SK-N-SH treated with all-trans-retinoic acid at 6 μM for 48 hours (cell line): ENCODE data around the gene MARCKSL1.

ENCODE experiments used
- ATAC-seq: fragments of 200-7000 bp; cut with Tn5 transposase; 3 replicates; pipeline ENCODE4 v1.9.1; 2020; ENCODE audit warnings: mild to moderate bottlenecking, moderate library complexity
- ARNTL ChIP-seq: fragments of 450-650 bp; formaldehyde crosslinking; IDR thresholded peaks from 2 replicates; pipeline ENCODE4 v1.5.0; 2020; ENCODE audit warnings: low read depth, mild to moderate bottlenecking, moderate library complexity, borderline replicate concordance
- BACH2 ChIP-seq: fragments of 250-450 bp; sonication (Bioruptor Pico); IDR thresholded peaks from 2 replicates; pipeline ENCODE4 v1.9.0; 2021; ENCODE audit warnings: mild to moderate bottlenecking, borderline replicate concordance
- CREB5 ChIP-seq: fragments of 250-450 bp; sonication (Bioruptor Pico); IDR thresholded peaks from 2 replicates; pipeline ENCODE4 v1.5.1; 2020; ENCODE audit warnings: low read depth, mild to moderate bottlenecking, moderate library complexity
- CSDC2 ChIP-seq: fragments of 250-450 bp; sonication (Bioruptor Pico); IDR thresholded peaks from 2 replicates; pipeline ENCODE4 v1.5.0; 2020; ENCODE audit warnings: mild to moderate bottlenecking, moderate library complexity
- GLIS3 ChIP-seq: fragments of 250-450 bp; sonication (Bioruptor Pico); IDR thresholded peaks from 2 replicates; pipeline ENCODE4 v1.5.0; 2020; ENCODE audit warnings: mild to moderate bottlenecking, moderate library complexity
- ISL1 ChIP-seq: fragments of 250-450 bp; sonication (Bioruptor Pico); IDR thresholded peaks from 2 replicates; pipeline ENCODE4 v2.1.2; 2022; ENCODE audit warnings: mild to moderate bottlenecking, moderate library complexity
- OSR1 ChIP-seq: fragments of 250-450 bp; sonication (Bioruptor Pico); IDR thresholded peaks from 2 replicates; pipeline ENCODE4 v1.8.0; 2022; ENCODE audit warnings: moderate library complexity, mild to moderate bottlenecking, inconsistent platforms
- PATZ1 ChIP-seq: fragments of 250-450 bp; sonication (Bioruptor Pico); IDR thresholded peaks from 2 replicates; pipeline ENCODE4 v1.8.0; 2020; ENCODE audit warnings: mild to moderate bottlenecking, moderate library complexity, borderline replicate concordance
- PPARA ChIP-seq: fragments of 250-450 bp; sonication (Bioruptor Pico); IDR thresholded peaks from 2 replicates; pipeline ENCODE4 v1.5.0; 2020; ENCODE audit warnings: mild to moderate bottlenecking, borderline replicate concordance
- RARB ChIP-seq: fragments of 250-450 bp; sonication (Bioruptor Pico); IDR thresholded peaks from 2 replicates; pipeline ENCODE4 v1.8.0; 2021; ENCODE audit warnings: mild to moderate bottlenecking, moderate library complexity
- SNAI2 ChIP-seq: fragments of 250-450 bp; sonication (Bioruptor Pico); IDR thresholded peaks from 2 replicates; pipeline ENCODE4 v1.5.0; 2020; ENCODE audit warnings: mild to moderate bottlenecking, moderate library complexity
- TCF4 ChIP-seq: fragments of 250-450 bp; sonication (Bioruptor Pico); IDR thresholded peaks from 2 replicates; pipeline ENCODE4 v1.8.0; 2021; ENCODE audit warnings: mild to moderate bottlenecking, moderate library complexity, borderline replicate concordance
- TOX ChIP-seq: fragments of 250-450 bp; sonication (Bioruptor Pico); IDR thresholded peaks from 2 replicates; pipeline ENCODE4 v1.8.0; 2021; ENCODE audit warnings: mild to moderate bottlenecking, moderate library complexity, borderline replicate concordance
- TSHZ2 ChIP-seq: fragments of 250-450 bp; sonication (Bioruptor Pico); IDR thresholded peaks from 2 replicates; pipeline ENCODE4 v1.5.0; 2020; ENCODE audit warnings: mild to moderate bottlenecking, moderate library complexity
- ZC3H10 ChIP-seq: fragments of 250-450 bp; sonication (Bioruptor Pico); IDR thresholded peaks from 2 replicates; pipeline ENCODE4 v1.5.1; 2021; ENCODE audit warnings: mild to moderate bottlenecking, moderate library complexity
- ZFP3 ChIP-seq: fragments of 250-450 bp; sonication (Bioruptor Pico); IDR thresholded peaks from 2 replicates; pipeline ENCODE4 v1.5.0; 2020; ENCODE audit warnings: mild to moderate bottlenecking, moderate library complexity
- ZFP30 ChIP-seq: fragments of 450-650 bp; formaldehyde crosslinking; IDR thresholded peaks from 2 replicates; pipeline ENCODE4 v1.5.0; 2022; ENCODE audit warnings: mild to moderate bottlenecking, moderate library complexity
- ZNF565 ChIP-seq: fragments of 450-650 bp; formaldehyde crosslinking; conservative IDR thresholded peaks from 2 replicates; pipeline ENCODE4 v1.5.0; 2020; ENCODE audit warnings: low read depth, mild to moderate bottlenecking, moderate library complexity
- ZNF70 ChIP-seq: fragments of 450-650 bp; formaldehyde crosslinking; IDR thresholded peaks from 2 replicates; pipeline ENCODE4 v1.5.0; 2020; ENCODE audit warnings: mild to moderate bottlenecking, moderate library complexity
- ZNF8 ChIP-seq: fragments of 450-650 bp; formaldehyde crosslinking; IDR thresholded peaks from 2 replicates; pipeline ENCODE4 v1.5.0; 2020; ENCODE audit warnings: mild to moderate bottlenecking, moderate library complexity

MARCKSL1 gene

GRCh38 chr1:32316903-32317277, 19.1 kb downstream of the MARCKSL1 start:
- no peak for ATAC-seq

GRCh38 chr1:32311709-32312393, 24.2 kb downstream of the MARCKSL1 start:
- no peak; the same call in 2 of the 3 replicates for ATAC-seq
- TF ChIP-seq TCF4 (CRISPR knock-in tag) (peak; percentile 94), ZNF70 (CRISPR knock-in tag) (no peak), OSR1 (no peak)

More at GRCh38 chr1:32316903-32317277, 19.1 kb downstream of the MARCKSL1 start:
- TF ChIP-seq ZNF565 (CRISPR knock-in tag): no peak
- TF ChIP-seq GLIS3 (CRISPR knock-in tag): no peak
- TF ChIP-seq BACH2 (CRISPR knock-in tag): no peak
- no peak for TF ChIP-seq ARNTL
- no peak for TF ChIP-seq ZFP3
- TF ChIP-seq CSDC2 (CRISPR knock-in tag): no peak
- no peak for TF ChIP-seq TOX (CRISPR knock-in tag)
- TF ChIP-seq PPARA: no peak
- no peak for TF ChIP-seq ZC3H10 (CRISPR knock-in tag)
- TF ChIP-seq ZNF70 (CRISPR knock-in tag): no peak
- TF ChIP-seq RARB: no peak
- no peak for TF ChIP-seq PATZ1
- TF ChIP-seq ZNF8 (CRISPR knock-in tag): no peak
- TF ChIP-seq ZFP30 (CRISPR knock-in tag): no peak
- TF ChIP-seq SNAI2: no peak
- no peak for TF ChIP-seq TSHZ2 (CRISPR knock-in tag)

GRCh38 chr1:32309960-32310359, 26.1 kb downstream of the MARCKSL1 start:
- no peak for ATAC-seq

GRCh38 chr1:32307324-32307723, 28.7 kb downstream of the MARCKSL1 start:
- TF ChIP-seq ZNF70 (CRISPR knock-in tag) (no peak), PPARA (no peak), TCF4 (CRISPR knock-in tag) (no peak), CREB5 (no peak), PATZ1 (no peak), BACH2 (CRISPR knock-in tag) (no peak)
- ATAC-seq: no peak; the same call in 2 of the 3 replicates

More at GRCh38 chr1:32309960-32310359, 26.1 kb downstream of the MARCKSL1 start:
- no peak for TF ChIP-seq ZFP30 (CRISPR knock-in tag)
- no peak for TF ChIP-seq PPARA
- no peak for TF ChIP-seq PATZ1
- TF ChIP-seq GLIS3 (CRISPR knock-in tag): no peak
- TF ChIP-seq RARB: no peak
- no peak for TF ChIP-seq SNAI2
- no peak for TF ChIP-seq ISL1 (CRISPR knock-in tag)
- TF ChIP-seq BACH2 (CRISPR knock-in tag): no peak
- TF ChIP-seq, all 23 proteins: peak for 0
